Loucy (cell line): ENCODE results near the gene MSRB2.

Experiments used
- H2AFZ ChIP-seq: fragments of 200-600 bp; sonication (generic); 2 replicates; pipeline ENCODE4 v1.6.0; 2016; ENCODE audit warnings: antibody characterized with exemption, mild to moderate bottlenecking, low read length, moderate library complexity
- H3F3A ChIP-seq: fragments of 200-600 bp; 2 replicates; pipeline ENCODE4 v1.6.0; 2016; ENCODE audit warnings: antibody characterized with exemption, low read depth, mild to moderate bottlenecking
- H3K27me3 ChIP-seq: fragments of 200-600 bp; sonication (generic); 2 replicates; pipeline ENCODE4 v1.6.1; 2014; ENCODE audit warnings: low read length, mild to moderate bottlenecking; ENCODE audit not compliant: insufficient read depth, poor library complexity, severe bottlenecking
- H3K36me3 ChIP-seq: fragments of 200-600 bp; sonication (generic); 2 replicates; pipeline ENCODE4 v1.6.1; 2016; ENCODE audit warnings: low read length; ENCODE audit not compliant: insufficient read depth
- H3K4me1 ChIP-seq: fragments of 200-600 bp; sonication (generic); 2 replicates; pipeline ENCODE4 v1.5.1; 2014; ENCODE audit warnings: low read length, mild to moderate bottlenecking; ENCODE audit not compliant: insufficient read depth, poor library complexity, severe bottlenecking
- H3K4me2 ChIP-seq: fragments of 200-600 bp; sonication (generic); 2 replicates; pipeline ENCODE4 v1.6.0; 2014; ENCODE audit warnings: antibody characterized with exemption, low read length, low read depth, mild to moderate bottlenecking; ENCODE audit not compliant: poor library complexity, severe bottlenecking
- H3K4me3 ChIP-seq: fragments of 200-600 bp; sonication (generic); 2 replicates; pipeline ENCODE4 v1.5.1; 2014; ENCODE audit warnings: low read length, mild to moderate bottlenecking, mixed read lengths; ENCODE audit not compliant: poor library complexity, severe bottlenecking
- H3K79me2 ChIP-seq: fragments of 200-600 bp; sonication (generic); 2 replicates; pipeline ENCODE4 v1.6.1; 2014; ENCODE audit warnings: low read length; ENCODE audit not compliant: insufficient read depth
- H3K9ac ChIP-seq: fragments of 200-600 bp; sonication (generic); 2 replicates; pipeline ENCODE4 v1.6.0; 2014; ENCODE audit warnings: mild to moderate bottlenecking, low read depth, low read length, moderate library complexity; ENCODE audit not compliant: poor library complexity, severe bottlenecking
- H3K9me2 ChIP-seq: fragments of 200-600 bp; sonication (generic); replicated peaks from 2 replicates; pipeline ENCODE4 v1.6.1; 2016; ENCODE audit warnings: low read depth, low read length, mixed read lengths
- H3K9me3 ChIP-seq: fragments of 200-600 bp; sonication (generic); 2 replicates; pipeline ENCODE4 v1.6.1; 2014; ENCODE audit warnings: mild to moderate bottlenecking, antibody characterized with exemption, low read length, low read depth; ENCODE audit not compliant: insufficient read depth
- H4K20me1 ChIP-seq: fragments of 200-600 bp; sonication (generic); 2 replicates; pipeline ENCODE4 v1.6.0; 2014; ENCODE audit warnings: antibody characterized with exemption, low read length, mild to moderate bottlenecking; ENCODE audit not compliant: insufficient read depth, poor library complexity, severe bottlenecking
- EZH2phosphoT487 ChIP-seq: fragments of 200-600 bp; IDR thresholded peaks from 2 replicates; pipeline ENCODE4 v1.6.1; 2018; ENCODE audit warnings: antibody characterized with exemption, mild to moderate bottlenecking, moderate library complexity, borderline replicate concordance
- TF ChIP-seq, protein P1 (sequence below): fragments of 200-600 bp; sonication (generic); conservative IDR thresholded peaks from 2 replicates; pipeline ENCODE4 v1.5.1; 2014; ENCODE audit warnings: mild to moderate bottlenecking, antibody characterized with exemption, low read length

The MSRB2 gene

DNA sequence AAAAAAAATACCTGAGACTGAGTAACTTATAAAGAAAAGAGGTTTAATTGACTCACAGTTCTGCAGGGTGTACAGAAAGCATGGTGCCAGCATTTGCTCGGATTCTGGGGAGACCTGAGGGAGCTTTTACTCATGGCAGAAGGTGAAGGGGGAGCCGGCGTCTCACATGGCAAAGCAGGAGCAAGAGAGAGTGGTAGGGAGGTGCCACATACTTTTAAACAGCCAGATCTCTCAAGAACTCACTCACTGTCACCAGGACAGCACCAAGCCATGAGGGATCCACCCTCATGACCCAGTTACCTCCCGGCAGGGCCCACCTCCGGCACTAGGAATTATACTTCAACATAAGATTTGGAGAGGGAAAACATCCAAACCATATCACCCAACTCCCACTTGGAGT, 25.8 kb downstream of the MSRB2 start:
- no peaks in the 10 kb centered on the region for H3F3A ChIP-seq
- no peaks in the 10 kb centered on the region for H3K27me3 ChIP-seq
- H2AFZ ChIP-seq: no peak overlapping the region
- H3K36me3 ChIP-seq: peaks cover 6% of the 10 kb centered on the region; the same call in 1 of the 2 replicates
- H3K4me2 ChIP-seq: no peak overlapping the region
- no peaks in the 10 kb centered on the region for H3K9me3 ChIP-seq
- H4K20me1 ChIP-seq: no peaks in the 10 kb centered on the region
- H3K4me1 ChIP-seq: no peaks in the 10 kb centered on the region
- H3K4me3 ChIP-seq: no peak overlapping the region
- H3K9me2 ChIP-seq: no peaks in the 10 kb centered on the region
- TF ChIP-seq, protein P1, sequence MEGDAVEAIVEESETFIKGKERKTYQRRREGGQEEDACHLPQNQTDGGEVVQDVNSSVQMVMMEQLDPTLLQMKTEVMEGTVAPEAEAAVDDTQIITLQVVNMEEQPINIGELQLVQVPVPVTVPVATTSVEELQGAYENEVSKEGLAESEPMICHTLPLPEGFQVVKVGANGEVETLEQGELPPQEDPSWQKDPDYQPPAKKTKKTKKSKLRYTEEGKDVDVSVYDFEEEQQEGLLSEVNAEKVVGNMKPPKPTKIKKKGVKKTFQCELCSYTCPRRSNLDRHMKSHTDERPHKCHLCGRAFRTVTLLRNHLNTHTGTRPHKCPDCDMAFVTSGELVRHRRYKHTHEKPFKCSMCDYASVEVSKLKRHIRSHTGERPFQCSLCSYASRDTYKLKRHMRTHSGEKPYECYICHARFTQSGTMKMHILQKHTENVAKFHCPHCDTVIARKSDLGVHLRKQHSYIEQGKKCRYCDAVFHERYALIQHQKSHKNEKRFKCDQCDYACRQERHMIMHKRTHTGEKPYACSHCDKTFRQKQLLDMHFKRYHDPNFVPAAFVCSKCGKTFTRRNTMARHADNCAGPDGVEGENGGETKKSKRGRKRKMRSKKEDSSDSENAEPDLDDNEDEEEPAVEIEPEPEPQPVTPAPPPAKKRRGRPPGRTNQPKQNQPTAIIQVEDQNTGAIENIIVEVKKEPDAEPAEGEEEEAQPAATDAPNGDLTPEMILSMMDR: no peak
- no peak for TF ChIP-seq EZH2phosphoT487
- no peak overlapping the region for H3K9ac ChIP-seq
- H3K79me2 ChIP-seq: no peaks in the 10 kb centered on the region

DNA sequence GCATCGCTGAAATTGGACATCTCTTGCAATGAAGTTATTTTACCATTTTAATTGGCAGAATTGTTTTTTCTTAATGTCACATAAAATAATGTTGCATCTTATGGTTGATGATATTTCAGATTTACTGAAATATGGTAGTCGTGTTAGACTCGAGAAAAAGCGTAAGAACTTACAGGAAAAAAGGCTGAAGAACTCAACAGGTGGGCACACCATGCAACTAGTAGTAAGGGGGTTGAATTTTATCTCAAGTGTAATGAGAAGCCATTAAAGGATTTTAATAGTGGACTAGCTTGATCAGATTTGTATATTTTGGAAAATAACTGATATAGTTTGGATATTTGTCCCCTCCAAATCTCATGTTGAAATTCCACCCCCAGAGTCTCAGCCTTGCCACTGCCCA, 41.1 kb downstream of the MSRB2 start:
- Histone ChIP-seq H3K4me1 (no peaks in the 10 kb centered on the region), H3K9ac (no peak overlapping the region), H4K20me1 (no peaks in the 10 kb centered on the region), H3K4me3 (no peak overlapping the region), H3K36me3 (no peaks in the 10 kb centered on the region), H3F3A (no peaks in the 10 kb centered on the region), H3K79me2 (no peaks in the 10 kb centered on the region), H3K9me2 (no peaks in the 10 kb centered on the region), H3K9me3 (no peaks in the 10 kb centered on the region), H2AFZ (no peak overlapping the region), H3K27me3 (no peaks in the 10 kb centered on the region), H3K4me2 (no peak overlapping the region)
- TF ChIP-seq, protein P1: no peak
- TF ChIP-seq EZH2phosphoT487: no peak

DNA sequence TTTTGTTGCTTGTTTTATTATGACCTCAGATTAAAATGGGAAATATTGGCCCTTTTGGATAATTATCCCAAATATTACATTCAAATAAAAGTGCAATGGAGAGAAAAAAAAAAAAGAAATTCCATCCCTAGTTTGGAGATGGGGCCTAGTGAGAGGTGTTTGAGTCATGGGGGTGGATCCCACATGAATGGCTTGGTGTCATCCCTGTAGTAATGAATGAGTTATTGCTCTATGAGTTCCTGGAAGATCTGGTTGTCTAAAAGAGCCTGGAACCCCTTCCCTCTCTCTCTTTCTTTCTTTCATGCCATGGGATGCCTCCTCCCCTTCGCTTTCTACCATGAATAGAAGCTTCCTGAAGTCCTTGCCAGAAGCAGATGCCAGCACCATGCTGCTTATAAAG, 44.3 kb downstream of the MSRB2 start:
- H3K36me3 ChIP-seq: no peaks in the 10 kb centered on the region
- H3K27me3 ChIP-seq: no peaks in the 10 kb centered on the region
- no peak overlapping the region for H2AFZ ChIP-seq
- TF ChIP-seq, protein P1: no peak
- no peak for TF ChIP-seq EZH2phosphoT487
- H3F3A ChIP-seq: no peaks in the 10 kb centered on the region
- no peak overlapping the region for H3K4me3 ChIP-seq
- no peaks in the 10 kb centered on the region for H4K20me1 ChIP-seq
- H3K4me2 ChIP-seq: no peak overlapping the region
- no peaks in the 10 kb centered on the region for H3K9me3 ChIP-seq
- H3K79me2 ChIP-seq: no peaks in the 10 kb centered on the region
- no peaks in the 10 kb centered on the region for H3K9me2 ChIP-seq
- no peaks in the 10 kb centered on the region for H3K4me1 ChIP-seq
- no peak overlapping the region for H3K9ac ChIP-seq
